ENCODE measurements around the gene NPC1L1.
"Not testable (repeated sequence)": the region's sequence is repeated elsewhere in the genome, so short reads cannot be mapped to it uniquely, and the experiment has no call there.

The NPC1L1 gene

DNA sequence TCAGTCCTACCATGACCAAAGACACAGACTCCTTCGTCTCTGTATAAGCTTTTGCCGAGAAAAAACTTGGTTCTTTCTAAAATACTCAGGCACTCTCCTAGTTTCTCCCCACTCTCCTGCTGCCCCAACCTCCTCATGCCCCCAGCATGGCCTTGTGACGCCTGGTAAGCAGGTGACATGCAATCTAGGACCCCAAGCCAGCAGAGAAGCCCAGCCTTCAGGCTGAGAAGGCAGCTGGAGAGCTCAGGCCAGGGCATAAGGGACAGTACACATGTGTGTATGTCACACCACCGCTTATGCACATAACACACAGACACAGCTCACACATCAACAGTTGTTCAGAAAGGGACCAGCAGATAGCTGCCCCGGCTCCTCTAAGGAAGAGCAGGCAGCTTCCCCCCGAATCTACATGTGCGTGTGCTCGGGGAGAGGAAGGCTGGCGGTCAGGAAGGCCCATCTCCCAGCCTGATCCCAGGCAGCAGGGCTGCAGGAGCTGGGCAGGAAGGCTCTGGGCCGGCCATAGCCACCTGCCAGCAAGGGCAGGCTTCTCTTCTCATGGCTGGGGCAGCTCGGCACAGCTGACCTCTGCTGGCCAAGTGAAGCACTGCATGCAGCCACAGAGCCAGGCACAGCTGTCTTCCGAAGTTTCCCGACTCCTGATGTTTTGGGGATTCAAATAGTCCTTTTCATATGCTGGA, 24.1 kb upstream of the NPC1L1 start:
- DNase-seq (ENCODE audit: low read depth in 2 of 2) = peak in 1 of 2 donors; percentile 14

DNA sequence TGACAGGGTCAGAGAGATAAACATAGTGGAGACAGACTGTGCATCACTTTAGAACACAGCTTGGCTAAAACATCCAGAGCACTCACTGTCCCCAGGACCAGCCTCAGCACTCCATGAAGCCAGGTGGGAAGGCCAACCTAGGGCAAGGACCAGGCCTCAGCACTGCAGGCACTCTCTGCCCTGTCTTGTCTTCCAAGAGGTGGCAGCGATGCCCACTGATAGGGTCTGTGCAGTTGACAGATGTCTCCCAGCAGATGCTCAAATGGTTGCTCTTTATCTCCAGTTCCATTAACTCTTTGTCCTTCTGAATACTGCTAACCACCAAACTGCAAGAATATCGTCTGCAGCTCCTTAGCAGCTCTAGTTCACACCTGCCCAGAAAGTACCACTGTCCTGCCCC, 23.5 kb upstream of the NPC1L1 start:
- no peak for DNase-seq (ENCODE audit: low read depth in 2 of 2)

DNA sequence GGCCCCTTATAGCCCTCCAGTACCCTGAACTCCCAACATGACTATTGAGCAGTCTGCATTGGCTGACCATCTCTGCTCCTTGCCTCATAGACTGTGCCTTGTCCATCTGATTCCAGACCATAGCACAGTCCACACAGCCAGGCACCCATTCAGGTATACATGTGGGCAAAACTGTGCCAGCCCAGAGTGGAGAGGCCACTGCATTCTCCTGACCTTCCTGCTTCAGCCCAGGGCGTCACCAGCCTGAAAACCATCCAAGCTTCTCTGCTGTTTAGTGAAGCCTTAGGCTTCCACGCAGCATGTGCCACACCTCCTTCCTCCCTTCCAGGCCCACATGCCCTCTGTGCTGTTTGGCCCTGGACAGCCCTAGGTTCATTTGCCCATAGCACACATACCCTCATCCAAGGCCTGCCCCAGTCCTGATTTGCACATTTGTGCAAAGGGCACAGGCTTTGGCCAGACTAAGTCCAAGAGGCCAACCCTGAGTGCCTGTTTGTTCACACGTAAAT, 22.1 kb upstream of the NPC1L1 start:
- no peak for DNase-seq (ENCODE audit: low read depth in 2 of 2)

DNA sequence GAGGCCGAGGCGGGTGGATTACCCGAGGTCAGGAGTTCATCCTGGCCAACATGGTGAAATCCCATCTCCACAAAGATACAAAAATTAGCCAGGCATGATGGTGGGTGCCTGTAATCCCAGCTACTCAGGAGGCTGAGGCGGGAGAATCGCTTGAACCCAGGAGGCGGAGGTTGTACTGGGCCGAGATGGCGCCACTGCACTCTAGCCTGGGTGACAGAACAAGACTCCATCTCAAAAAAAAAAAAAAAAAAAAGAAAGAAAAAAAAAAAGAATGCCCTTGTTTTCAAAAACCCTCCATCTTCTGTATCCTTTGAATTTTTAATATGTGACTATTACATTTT, 21.5 kb upstream of the NPC1L1 start:
- not testable (repeated sequence) for DNase-seq (ENCODE audit: low read depth in 2 of 2)

DNA sequence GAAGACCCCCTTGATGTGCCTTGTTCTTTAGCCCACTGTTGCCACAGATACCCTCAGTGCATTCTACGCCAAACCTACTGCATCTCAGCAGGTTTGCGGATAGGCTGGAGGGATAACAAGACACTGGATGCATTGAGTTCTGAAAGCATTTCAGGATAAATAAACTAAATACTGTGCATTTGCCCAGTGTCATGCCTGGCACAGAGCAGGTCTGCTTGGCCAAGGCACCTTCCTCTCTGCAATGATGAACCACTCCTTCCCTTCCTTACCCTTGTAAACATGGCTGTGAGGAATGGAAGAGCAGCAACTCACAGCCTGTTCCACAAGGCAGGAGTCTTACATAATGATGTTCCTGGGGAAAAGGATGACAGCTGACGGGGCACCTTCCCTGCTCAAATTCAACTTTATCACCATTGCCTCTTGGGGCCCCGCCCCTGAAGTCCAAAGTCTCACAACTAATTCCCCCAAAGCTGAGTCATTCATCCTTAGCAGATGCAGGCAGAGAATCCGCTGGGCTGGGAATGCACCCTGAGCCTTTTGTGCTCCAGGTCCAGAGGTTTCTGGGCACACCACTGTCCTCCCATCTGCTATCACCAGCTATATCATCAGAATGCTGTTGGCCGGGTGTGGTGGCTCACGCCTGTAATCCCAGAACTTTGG, 21.0 kb upstream of the NPC1L1 start:
- no peak for DNase-seq (ENCODE audit: low read depth in 2 of 2)

DNA sequence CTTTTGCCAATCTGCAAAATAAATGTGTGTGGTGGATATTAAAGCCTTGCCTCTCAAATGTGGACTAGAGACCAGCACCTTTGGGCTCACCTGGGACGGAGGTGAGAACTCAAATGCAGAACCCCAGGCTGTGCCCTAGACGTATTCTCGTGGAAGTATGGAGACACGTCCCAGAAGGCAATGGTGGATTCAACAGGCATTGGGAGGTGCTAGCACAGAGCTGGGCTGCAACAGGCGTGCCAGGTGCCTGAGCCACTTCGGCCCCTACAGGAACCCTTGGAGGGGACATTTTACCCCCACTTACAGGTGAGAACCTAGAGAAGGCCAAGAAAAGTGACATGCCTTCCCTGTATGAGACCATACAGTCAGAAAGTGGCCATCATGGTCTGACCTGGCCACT, 20.4 kb upstream of the NPC1L1 start:
- DNase-seq (ENCODE audit: low read depth in 2 of 2) = no peak

DNA sequence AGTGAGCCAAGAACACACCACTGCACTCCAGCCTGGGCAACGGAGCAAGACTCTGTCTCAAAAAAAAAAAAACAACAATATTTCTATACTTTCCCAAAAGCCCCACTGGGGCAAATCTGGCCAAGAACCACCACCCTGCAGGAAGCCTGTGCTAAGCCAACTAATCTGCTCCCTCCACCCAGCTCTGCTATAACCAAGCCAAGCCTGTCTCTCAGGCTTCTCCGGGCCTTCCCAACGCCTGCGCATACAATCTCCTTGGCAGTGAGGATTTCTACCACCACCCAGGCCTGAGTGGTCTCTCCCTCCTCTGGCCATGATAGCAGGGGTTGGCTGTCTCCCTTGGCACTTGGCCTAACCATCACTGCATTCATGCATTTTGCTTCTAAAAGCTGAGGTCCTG, 18.4 kb upstream of the NPC1L1 start:
- no peak for DNase-seq (ENCODE audit: low read depth in 2 of 2)

DNA sequence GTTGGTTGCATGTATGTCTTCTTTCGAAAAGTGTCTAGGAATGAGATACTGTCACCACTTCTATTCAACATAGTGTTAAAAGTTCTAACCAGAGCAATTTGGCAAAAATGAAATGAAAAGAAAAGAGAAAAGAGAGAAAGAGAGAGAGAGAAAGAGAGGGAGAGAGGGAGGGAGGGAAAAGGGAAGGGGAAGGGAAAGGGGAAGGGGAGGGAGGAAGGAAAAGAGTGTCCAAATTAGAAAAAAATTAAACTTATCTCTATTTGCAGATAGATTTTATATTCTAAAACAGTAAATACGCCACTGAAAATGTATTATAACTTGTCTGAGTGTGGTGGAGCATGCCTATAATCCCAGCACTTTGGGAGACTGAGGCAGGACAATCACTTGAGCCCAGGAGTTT, 16.4 kb upstream of the NPC1L1 start:
- no peak for DNase-seq (ENCODE audit: low read depth in 2 of 2)

DNA sequence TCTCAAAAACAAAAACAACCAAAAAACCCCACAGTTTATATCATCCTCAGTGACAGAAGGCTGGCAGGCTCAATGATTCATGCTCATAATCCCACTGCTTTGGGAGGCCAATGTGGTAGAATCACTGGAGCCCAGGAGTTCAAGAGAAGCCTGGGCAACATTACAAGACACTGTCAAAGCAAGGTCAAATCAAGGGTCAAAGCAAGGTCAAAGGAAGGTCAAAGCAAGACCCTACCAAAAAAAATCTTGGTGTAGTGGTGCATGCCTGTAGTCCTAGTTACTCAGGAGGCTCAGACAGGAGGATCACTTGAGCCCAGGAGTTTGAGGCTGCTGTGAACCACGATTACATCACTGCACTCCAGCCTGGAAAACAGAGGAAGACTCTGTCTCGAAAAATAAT, 14.2 kb upstream of the NPC1L1 start:
- DNase-seq (ENCODE audit: low read depth in 2 of 2) = no peak

DNA sequence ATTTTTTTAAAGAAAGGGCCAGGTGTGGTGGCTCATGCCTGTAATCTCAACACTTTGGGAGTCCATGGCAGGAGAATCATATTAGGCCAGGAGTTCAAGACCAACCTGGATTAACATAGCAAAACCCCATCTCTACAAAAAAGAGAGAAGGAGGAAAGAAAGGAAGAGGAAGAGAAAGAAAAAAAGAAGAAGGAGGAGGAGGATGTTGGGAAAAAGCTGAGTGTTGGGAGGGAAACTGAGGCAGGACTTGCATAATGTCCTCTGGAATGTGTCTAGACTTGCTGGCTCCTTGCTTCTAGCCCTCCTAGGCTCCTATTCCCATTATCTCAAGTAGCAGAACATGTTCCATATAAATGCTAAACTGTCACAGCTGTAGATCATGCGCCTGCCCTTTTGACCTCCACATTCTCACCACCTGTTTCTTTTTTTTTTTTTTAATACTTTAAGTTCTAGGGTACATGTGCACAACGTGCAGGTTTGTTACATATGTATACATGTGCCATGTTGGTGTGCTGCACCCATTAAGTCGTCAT, 11.4 kb upstream of the NPC1L1 start:
- not testable (repeated sequence) for DNase-seq (ENCODE audit: low read depth in 2 of 2)

DNA sequence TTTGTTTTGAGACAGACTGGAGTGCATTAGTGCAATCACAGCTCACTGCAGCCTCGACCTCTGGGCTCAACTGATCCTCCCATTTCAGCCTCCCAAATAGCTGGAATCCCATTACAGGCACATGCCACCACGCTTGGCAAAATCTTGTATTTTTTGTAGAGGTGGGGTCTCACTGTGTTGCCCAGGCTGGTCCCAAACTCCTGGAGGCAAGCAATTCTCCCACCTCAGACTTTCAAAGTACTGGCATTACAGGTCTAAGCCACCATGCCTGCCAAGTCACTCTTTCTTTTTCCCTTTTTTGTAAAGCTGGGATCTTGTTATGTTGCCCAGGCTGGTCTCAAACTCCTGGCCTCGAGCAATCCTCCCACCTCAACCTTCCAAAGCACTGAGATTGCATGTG, 8.3 kb upstream of the NPC1L1 start:
- no peak for DNase-seq (ENCODE audit: low read depth in 2 of 2)

DNA sequence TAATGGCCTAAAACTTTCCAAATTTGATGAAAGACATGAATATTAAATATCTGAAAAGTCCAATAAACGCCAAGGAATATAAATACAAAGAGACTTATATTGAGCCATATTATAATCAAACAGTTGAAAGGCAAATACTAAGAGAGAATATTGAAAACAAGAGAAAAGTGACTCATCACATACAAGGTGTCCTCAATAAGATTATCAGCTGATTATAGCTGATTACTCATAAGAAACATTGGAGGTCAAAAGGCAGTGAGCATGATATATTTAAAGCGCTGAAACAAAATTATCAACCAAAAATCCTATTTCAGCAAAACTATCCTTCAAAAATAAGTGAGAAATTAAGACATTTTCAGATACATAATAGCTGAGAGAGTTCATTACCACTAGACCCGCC, 7.8 kb upstream of the NPC1L1 start:
- no peak for DNase-seq (ENCODE audit: low read depth in 2 of 2)

DNA sequence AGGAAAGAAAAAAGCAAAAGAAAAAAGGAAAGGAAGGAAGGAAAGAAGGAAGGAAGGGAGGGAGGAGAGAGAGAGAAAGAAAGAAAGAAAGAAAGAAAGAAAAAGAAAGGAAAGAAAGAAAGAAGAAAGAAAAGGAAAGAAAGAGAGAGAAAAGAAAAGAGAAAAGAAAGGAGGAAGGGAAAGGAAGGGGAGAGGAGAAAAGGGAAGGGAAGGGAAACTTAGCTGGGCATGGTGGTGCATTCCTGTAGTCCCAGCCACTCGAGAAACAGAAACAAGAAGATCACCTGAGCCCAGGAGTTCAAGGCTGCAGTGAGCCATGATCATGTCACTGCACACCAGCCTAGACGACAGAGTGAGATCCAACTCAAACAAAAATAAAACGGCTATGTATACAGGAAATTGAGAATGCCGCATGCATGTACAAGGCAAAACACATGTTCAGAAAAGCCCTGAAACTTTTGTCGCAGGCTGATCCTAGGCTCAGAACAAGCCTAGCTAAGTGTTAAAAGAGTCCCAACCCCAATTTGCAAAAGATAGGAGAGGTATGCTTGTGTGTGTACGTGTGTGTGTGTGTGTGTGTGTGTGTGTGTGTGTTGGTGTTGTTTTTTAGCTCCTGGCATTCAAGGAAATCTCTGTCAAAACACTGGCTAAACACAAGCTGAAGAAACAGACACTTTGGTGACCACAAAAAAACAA, 6.6 kb upstream of the NPC1L1 start:
- no peak for DNase-seq (ENCODE audit: low read depth in 2 of 2)

DNA sequence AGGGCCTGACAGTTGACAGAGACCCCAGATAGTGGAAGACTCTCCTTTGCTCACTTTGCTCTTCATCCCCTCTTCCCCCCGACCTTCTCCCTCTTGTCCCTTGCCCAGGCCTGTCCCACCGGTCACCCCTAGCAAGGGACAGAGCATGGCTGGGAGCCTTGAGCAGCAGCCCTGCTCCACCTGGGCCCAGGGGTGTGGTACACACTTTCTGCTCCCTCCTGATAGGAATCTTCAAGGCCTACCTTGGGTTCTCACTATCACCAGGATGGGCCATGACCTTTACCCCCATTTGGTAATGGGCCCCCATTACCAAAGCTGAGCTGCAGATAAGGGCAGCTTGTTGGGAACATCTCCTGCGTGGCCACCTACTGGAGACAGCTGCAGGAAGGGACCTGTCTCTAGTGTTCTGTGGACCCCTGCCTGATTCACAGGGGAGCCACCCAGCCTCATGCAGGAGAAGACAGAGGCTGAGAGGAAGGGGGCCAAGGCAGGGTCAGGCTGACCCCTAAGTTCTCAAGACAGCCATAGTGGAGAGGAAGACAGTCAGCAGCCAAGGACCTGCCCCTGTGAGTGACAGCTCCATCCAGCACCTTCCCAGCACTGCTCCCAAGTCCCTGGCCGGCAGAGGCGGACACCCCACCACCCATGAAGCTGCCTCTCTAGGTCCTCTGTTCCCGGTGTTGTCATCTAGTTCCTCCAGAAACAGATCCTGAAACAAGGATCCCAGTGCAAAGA, 913 bp upstream of the NPC1L1 start:
- no peak for DNase-seq (ENCODE audit: low read depth in 2 of 2)

DNA sequence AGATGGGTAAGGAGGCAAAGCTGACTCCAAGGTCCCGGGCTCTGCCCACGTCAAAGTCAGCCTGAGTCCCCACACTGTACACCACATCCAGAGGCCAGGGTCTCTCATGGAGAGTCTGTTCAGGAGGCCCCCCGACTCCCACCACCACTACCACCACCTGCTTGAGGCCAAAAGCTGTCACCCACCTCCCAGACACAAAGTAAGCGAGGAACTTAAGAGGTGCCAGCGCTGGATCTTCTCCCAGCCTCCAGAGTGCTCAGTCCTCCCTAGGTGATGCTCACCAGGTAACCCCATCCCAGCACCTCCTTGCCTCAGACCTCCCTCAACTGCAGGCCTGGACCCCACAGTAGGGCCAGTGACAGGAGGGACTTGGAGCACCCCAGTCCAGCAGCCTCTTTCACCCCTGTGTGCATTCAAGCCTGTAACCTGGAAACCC, 520 bp downstream of the NPC1L1 start:
- DNase-seq (ENCODE audit: low read depth in 2 of 2) = no peak

DNA sequence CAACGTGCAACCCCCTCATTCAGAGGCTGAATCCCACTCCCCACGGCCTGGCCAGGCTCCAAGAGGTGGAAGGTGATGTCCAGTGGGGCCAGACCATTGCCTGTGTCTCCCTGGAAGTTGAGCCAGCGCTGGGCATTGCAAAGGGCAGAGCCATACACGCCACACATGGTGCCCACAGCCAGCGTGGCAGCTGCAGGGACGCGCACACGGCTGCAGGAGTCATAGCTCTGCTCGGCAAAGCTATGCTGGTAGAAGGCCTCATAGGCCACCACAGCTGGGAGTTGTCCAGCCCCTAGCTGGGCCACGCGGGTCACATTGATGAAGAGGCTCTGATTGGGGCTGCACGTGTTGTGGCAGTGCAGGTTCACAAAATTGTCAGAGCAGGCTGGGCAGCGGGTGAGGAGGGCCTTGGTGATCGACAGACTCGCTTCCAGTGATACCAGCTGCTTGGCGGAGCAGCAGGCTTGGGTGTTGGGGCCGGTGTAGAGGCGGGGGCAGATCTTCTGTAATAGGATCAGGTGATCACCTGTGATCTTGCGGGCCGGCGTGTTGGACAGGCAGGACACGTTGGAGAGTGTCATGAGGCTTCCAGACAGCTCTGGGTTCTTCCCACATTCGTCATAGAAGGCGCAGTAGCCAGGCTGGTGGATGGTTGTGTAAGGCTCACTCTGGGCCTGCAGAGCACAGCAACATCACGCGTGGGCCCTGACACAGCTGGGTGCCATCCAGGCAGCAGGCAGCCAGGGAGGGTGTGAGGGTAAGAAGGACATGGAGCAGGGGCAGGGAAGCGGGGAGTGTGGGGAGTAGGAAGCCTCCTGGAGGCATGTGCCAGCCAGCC, 1.2 kb downstream of the NPC1L1 start:
- DNase-seq (ENCODE audit: low read depth in 2 of 2) = no peak

DNA sequence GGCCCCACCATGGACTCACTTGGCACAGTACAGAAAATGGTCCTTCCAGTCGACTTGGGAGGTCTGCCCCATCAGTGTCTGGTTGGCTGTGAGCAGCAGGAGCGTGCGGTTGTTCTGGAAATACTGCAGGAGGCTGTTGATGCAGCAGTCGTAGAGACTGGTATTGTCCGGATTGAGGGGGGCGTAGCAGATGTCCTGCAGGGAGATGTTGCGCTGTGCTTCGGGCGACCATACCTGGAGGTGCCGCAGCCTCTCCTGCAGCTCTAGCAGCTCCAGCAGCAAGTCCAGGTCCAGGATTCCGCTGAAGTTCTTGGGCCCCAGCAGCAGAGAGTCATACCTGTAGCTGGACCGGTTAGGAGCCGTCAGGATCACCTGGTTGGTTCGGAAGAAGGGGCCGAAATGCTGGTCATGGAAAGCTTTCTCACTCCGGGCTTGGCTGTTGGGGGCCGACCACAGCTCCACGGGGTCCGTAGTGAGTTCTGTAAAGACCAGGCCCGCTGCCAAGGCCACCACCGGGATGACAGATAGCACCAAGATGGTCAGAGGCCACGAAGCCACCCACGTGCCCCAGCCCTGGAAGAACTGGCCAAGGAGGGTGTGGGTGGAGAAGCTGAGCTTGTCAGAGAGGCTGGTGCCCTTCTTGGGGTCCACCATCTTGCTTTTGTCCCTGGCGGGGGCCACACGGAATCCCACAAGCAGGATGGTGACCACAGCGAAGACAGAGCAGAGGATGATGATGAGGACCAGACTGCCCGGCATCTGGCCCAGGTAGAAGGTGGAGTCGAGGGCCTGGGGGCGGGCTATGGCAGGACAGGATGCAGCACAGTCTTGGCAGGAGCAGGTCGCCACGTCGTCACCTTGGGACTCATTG, 2.1 kb downstream of the NPC1L1 start:
- no peak for DNase-seq (ENCODE audit: low read depth in 2 of 2)

DNA sequence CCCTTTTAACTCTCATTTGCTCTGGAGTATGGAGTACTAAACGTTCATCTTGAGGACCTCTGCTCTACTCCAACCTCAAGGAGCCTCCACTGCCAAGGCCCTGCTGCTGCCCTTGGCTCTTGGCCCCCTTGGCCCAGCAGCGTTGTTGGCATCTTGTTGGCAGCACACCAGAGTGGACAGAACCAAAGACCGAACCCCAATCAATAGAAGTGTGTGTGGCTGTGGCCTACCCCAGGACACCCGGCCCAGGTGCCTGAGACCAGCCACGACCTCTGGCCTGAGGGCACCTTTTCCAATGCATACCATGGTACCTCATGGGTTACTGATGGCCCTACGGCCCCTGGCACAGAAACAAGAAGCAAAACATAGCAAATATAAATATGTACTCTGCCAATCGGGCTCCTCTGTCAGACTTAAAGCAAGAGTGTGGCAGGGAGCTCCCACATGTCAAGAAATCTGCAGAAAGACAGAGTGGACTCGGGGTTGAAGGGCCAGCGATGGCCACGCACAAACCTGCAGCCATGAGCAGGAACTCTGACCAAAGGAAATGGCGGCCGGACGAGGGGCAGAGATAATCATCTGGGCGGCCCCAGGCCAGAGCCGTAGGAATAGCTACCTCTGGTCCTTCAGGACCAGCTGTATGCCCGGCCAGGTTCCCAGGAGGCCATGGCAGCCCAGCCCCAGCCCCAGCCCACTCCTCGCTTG, 2.9 kb downstream of the NPC1L1 start:
- DNase-seq (ENCODE audit: low read depth in 2 of 2) = no peak

DNA sequence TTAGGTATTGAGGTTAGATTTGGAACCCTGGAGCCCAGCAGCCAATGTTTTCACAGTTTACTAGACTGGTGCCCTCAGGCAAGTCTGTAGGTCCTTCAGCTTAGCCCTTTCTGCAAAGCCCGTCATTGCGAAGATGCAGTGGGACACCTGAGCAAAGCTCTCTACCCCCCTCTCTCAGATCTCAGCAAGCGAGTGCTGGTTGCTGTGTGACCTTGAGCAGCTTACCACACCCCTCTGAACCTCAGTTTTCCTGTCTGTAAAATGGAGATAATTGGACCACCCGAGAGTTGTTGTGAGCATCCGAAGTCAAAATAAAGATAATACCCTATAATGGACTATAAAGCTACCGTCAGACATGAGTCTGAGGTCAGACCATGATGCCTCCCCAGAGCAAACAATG, 3.7 kb downstream of the NPC1L1 start:
- DNase-seq (ENCODE audit: low read depth in 2 of 2) = no peak

DNA sequence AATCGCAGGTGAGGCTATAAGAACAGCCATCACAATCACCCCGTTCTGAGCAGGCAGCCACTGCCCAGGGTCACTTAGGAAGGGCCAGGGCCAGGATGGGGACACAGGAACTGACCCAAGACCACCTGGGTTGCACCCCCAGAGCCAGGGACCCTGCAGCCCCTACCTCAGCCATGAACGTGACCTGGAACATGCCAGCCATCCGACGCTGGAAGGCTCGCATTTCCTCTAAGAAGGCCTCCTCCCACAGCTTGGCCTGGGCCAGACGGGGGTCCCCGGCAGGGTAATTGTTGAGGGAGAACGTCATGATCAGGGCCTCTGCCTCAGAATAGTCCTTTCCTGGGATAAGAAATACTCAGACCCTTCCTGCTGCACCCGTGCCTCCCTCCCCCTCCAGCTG, 5.0 kb downstream of the NPC1L1 start:
- no peak for DNase-seq (ENCODE audit: low read depth in 2 of 2)

All from activated CD8-positive, alpha-beta memory T cell treated with anti-CD3 and anti-CD28 coated beads for 4 hours (primary cell).